ENCODE data around the gene VPS33B.

The VPS33B gene

GRCh38 chr15:91022075-91022831 lies at the start of gene VPS33B:
Gene VPS33B (minus strand): TSS chr15:91022594. CDS start chr15:91022249, 345 bp downstream.
- peaks cover 0 to 19% (median 13%) of the 10 kb centered on the region in 4 donors for H3K4me1 ChIP-seq
- H3K36me3 ChIP-seq: peaks cover 0 to 12% (median 0%) of the 10 kb centered on the region in 3 donors
- intact Hi-C loops (cut with DNase I; ENCODE audit: low total_unique reads): no loop called here
- H3K27me3 ChIP-seq: no peaks in the 10 kb centered on the region
- peak; percentile 84 to 90 for DNase-seq
- peak within 1 kb of the TSS; percentile 63 to 84 for H3K27ac ChIP-seq
- peak within 1 kb of the TSS; percentile 92 to 98 for H3K4me3 ChIP-seq
- TF ChIP-seq CTCF (IDR thresholded peaks at IDR 0.05): no peak
- no peaks in the 10 kb centered on the region for H3K9me3 ChIP-seq

- no peaks in the 10 kb centered on the region for H3K4me1 ChIP-seq
- no peak for DNase-seq
- intact Hi-C loops (cut with DNase I; ENCODE audit: low total_unique reads): no loop called here
- H3K36me3 ChIP-seq: no peaks in the 10 kb centered on the region
- H3K27me3 ChIP-seq: peaks cover 0 to 13% of the 10 kb centered on the region in 2 donors
- no peaks in the 10 kb centered on the region for H3K9me3 ChIP-seq
- TF ChIP-seq CTCF (IDR thresholded peaks at IDR 0.05): no peak
- no peak overlapping the region for H3K4me3 ChIP-seq
- no peak overlapping the region for H3K27ac ChIP-seq
Measured at GRCh38 chr15:91072161-91072560, 49.8 kb upstream of the VPS33B start.

GRCh38 chr15:91070872-91071271 lies 48.5 kb upstream of the VPS33B start:
- H3K36me3 ChIP-seq: no peaks in the 10 kb centered on the region
- no peak for TF ChIP-seq CTCF (IDR thresholded peaks at IDR 0.05)
- H3K27ac ChIP-seq: no peak overlapping the region
- intact Hi-C loops (cut with DNase I; ENCODE audit: low total_unique reads): no loop called here
- peaks cover 0 to 13% of the 10 kb centered on the region in 2 donors for H3K27me3 ChIP-seq
- no peaks in the 10 kb centered on the region for H3K9me3 ChIP-seq
- no peaks in the 10 kb centered on the region for H3K4me1 ChIP-seq
- DNase-seq: no peak
- no peak overlapping the region for H3K4me3 ChIP-seq

GRCh38 chr15:91068966-91069365 lies 46.6 kb upstream of the VPS33B start:
- TF ChIP-seq CTCF (IDR thresholded peaks at IDR 0.05): no peak
- Histone ChIP-seq H3K9me3 (no peaks in the 10 kb centered on the region), H3K27me3 (peaks cover 0 to 13% of the 10 kb centered on the region in 2 donors), H3K36me3 (no peaks in the 10 kb centered on the region), H3K4me3 (no peak overlapping the region), H3K27ac (no peak overlapping the region), H3K4me1 (no peaks in the 10 kb centered on the region)
- intact Hi-C loops (cut with DNase I; ENCODE audit: low total_unique reads): no loop called here
- DNase-seq: no peak

- TF ChIP-seq CTCF (IDR thresholded peaks at IDR 0.05): no peak
- Histone ChIP-seq H3K36me3 (no peaks in the 10 kb centered on the region), H3K4me3 (no peak overlapping the region), H3K27me3 (peaks cover 0 to 13% of the 10 kb centered on the region in 2 donors), H3K27ac (no peak overlapping the region), H3K9me3 (no peaks in the 10 kb centered on the region), H3K4me1 (no peaks in the 10 kb centered on the region)
- intact Hi-C loops (cut with DNase I; ENCODE audit: low total_unique reads): no loop called here
- DNase-seq: no peak
Measured at GRCh38 chr15:91068436-91068835, 46.0 kb upstream of the VPS33B start.

Data from tibial artery (tissue), 4 donors.